ENCODE data around the gene KPNA1. TPM values are rescaled to one million over a fixed set of nuclear protein-coding genes. Genes with fewer than 3 reads are reported as not detected.

KPNA1 gene
- total and polyA plus RNA-seq, 8 donors, result 39.6 to 71.4 (median 45.0) TPM

DNA sequence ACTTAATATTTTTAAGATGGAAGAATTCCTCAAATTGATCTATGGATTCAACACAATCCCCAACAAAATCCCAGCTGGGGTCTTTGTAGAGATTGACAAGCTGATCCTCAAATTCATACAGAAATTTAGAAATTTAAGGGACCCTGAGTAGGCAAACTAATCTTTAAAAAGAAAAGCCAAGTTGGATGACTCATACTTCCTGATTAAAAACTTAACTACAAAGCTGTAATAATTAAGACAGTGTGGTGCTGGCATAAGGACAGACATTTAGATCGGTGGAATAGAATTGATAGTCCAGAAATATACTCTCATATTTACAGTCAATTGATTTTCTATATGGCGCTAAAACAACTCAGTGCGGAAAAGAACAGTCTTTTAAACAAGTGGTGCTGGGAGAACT is 119.2 kb downstream of the KPNA1 start:
- no peaks in the 10 kb centered on the region for H3K27me3 ChIP-seq

DNA sequence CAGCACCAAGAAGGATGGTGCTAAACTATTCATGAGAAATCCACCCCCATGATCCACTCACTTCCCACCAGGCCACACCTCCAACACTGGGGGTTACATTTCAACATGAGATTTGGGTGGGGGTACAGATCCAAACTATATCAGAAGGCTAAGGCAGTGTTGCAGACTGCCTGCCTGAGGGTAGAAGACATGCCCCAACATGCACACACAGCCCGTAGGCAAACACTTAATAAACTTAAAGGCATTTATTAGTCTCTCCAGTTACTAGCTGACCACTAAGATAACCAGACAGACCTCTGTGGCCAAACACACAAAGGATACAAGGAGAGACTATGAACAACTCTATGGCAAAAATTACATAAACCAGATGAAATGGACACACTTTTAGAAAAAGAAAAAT is 120.6 kb downstream of the KPNA1 start:
- no peaks in the 10 kb centered on the region for H3K36me3 ChIP-seq
- ATAC-seq, result no peak

More for the DNA sequence above, 119.2 kb downstream of the KPNA1 start:
- TF ChIP-seq, protein P1, sequence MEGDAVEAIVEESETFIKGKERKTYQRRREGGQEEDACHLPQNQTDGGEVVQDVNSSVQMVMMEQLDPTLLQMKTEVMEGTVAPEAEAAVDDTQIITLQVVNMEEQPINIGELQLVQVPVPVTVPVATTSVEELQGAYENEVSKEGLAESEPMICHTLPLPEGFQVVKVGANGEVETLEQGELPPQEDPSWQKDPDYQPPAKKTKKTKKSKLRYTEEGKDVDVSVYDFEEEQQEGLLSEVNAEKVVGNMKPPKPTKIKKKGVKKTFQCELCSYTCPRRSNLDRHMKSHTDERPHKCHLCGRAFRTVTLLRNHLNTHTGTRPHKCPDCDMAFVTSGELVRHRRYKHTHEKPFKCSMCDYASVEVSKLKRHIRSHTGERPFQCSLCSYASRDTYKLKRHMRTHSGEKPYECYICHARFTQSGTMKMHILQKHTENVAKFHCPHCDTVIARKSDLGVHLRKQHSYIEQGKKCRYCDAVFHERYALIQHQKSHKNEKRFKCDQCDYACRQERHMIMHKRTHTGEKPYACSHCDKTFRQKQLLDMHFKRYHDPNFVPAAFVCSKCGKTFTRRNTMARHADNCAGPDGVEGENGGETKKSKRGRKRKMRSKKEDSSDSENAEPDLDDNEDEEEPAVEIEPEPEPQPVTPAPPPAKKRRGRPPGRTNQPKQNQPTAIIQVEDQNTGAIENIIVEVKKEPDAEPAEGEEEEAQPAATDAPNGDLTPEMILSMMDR (IDR thresholded peaks at IDR 0.05), result no peak
- no peak for DNase-seq
- no peak for ATAC-seq
- intact Hi-C loops (cut with DNase I), result no loop called here
- H3K4me1 ChIP-seq, result peaks cover 0 to 4% of the 10 kb centered on the region in 2 donors
- H3K4me3 ChIP-seq, result no peak overlapping the region
- H3K9me3 ChIP-seq, result no peaks in the 10 kb centered on the region
- no peaks in the 10 kb centered on the region for H3K36me3 ChIP-seq
- H3K27ac ChIP-seq, result no peak overlapping the region

DNA sequence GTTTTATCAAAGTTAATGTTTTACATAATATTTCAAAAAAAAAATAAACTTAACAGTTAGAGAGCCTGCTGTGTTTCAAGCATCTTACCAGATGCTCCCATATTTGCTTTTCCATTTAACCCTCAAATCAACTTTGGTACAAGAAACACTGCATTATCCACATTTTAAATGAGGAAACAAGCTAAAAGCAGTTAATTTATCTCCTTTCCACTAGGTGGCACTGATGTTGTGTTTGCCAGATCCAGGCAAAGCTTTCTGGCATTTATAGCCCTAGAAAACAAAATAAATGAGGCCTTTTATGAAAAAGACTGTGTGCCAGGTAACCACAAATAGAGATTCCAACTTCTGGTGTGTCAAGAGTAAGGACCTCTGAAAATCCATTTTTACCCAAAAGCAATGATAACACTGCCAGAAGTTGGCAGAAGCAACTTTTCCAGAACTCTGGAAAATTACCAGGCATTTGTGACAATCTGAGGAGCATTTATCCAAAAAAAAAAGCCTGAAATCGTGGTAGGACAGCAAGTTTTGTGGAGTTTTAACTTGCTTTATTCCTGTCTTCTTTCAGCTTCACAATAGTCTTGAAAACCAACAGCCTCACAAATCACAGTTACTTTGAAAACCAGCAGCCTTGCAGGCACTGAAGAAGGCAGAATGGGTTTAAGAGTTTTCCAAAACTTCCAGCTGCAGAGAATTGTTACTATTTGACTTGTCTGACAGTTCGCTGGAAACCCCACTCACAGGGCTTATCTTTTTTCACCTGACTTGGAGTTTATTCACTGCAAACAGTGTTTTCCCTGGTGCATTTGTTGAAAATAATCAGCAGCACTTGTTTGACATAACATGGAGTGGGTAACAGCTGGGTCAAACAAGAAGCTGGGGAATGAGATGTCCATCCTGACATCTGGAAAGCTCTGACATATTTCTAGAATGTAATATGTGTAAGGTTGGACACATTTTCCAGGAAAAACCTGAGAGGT is 121.6 kb downstream of the KPNA1 start:
- no peaks in the 10 kb centered on the region for H3K27me3 ChIP-seq
- no peak overlapping the region for H3K27ac ChIP-seq
- H3K4me1 ChIP-seq, result peaks cover 0 to 4% of the 10 kb centered on the region in 2 donors
- DNase-seq (peak in 2 of 4 donors; percentile 19 to 46), ATAC-seq (peak; percentile 79)
- intact Hi-C loops (cut with DNase I), result no loop called here
- no peak overlapping the region for H3K4me3 ChIP-seq
- TF ChIP-seq, protein P1 (IDR thresholded peaks at IDR 0.05), result peak; percentile 56 to 72
- H3K9me3 ChIP-seq, result no peaks in the 10 kb centered on the region
- H3K36me3 ChIP-seq, result no peaks in the 10 kb centered on the region

More for the DNA sequence above, 120.6 kb downstream of the KPNA1 start:
- intact Hi-C loops (cut with DNase I), result no loop called here
- no peaks in the 10 kb centered on the region for H3K27me3 ChIP-seq
- H3K4me3 ChIP-seq, result no peak overlapping the region
- no peak for DNase-seq
- TF ChIP-seq, protein P1 (IDR thresholded peaks at IDR 0.05), result no peak
- H3K4me1 ChIP-seq, result peaks cover 0 to 4% of the 10 kb centered on the region in 2 donors
- H3K9me3 ChIP-seq, result no peaks in the 10 kb centered on the region
- no peak overlapping the region for H3K27ac ChIP-seq

DNA sequence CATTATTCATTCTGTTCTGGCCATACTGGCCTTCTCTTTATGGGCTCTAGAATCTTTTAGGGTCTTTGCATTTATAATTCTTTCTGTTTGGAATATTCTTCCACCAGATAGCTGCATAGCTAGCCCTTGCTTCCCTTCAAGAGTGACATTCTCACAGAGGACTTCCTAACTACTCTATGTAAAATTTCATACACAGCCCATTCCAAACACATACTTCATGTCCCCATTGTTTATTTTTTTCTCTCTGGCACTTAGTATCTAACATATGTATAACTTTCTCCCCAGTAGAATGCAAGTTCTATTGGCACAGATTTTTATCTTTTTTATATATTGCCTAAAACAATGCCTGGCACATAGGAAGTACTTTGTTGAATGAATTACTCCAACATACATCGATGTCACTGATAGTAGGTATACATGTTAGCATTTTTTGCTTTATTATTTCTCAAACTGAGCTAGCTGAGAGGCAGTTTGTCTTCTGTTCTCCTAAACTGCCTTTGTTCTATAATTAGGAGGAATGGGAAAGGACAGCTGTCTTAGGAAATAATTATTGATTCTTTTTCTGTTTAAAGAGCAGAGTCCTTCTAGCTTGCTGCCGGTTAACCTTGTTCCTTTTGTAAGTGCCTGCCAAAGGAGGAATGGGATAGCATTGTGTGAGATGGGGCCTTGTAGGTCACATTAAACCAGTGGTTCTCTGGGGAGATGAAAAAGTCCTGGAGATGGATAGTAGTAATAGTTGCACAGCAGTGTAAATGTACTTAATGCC is 122.9 kb downstream of the KPNA1 start:
- intact Hi-C loops (cut with DNase I), result no loop called here
- peaks cover 0 to 4% of the 10 kb centered on the region in 2 donors for H3K4me1 ChIP-seq
- H3K36me3 ChIP-seq, result no peaks in the 10 kb centered on the region
- H3K9me3 ChIP-seq, result no peaks in the 10 kb centered on the region
- H3K4me3 ChIP-seq, result no peak overlapping the region
- TF ChIP-seq, protein P1 (IDR thresholded peaks at IDR 0.05), result no peak
- ATAC-seq (no peak), DNase-seq (no peak)
- H3K27ac ChIP-seq, result no peak overlapping the region
- no peaks in the 10 kb centered on the region for H3K27me3 ChIP-seq

DNA sequence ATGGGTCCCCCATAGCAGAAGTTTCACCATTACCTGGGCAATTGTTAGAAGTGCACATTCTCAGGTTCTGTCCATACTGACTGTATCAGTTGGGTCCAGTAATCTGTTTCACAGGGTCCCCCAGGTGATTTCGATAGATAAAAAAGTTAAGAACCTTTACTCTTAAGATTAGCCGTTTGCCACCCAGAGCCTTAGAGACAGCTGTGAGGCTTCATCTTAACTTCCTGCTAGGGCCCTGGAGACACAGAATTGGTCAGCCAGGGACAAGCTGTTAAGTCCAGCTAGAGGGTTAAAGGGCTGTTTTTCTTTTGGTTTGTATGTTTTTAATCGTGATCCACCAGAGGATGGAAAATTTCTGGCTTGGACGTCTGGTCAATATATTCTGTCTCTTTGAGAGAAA is 124.1 kb downstream of the KPNA1 start:
- H3K27ac ChIP-seq, result no peak overlapping the region
- no peak overlapping the region for H3K4me3 ChIP-seq

More for the DNA sequence above, 124.1 kb downstream of the KPNA1 start:
- Histone ChIP-seq H3K36me3 (no peaks in the 10 kb centered on the region), H3K9me3 (no peaks in the 10 kb centered on the region), H3K4me1 (peaks cover 0 to 2% of the 10 kb centered on the region in 2 donors), H3K27me3 (no peaks in the 10 kb centered on the region)
- DNase-seq, result peak in 1 of 4 donors; percentile 29
- intact Hi-C loops (cut with DNase I), result no loop called here
- ATAC-seq, result no peak
- TF ChIP-seq, protein P1 (IDR thresholded peaks at IDR 0.05), result no peak

Measured in left lung (tissue), 10 donors.